H1 (cell line): ENCODE data around the gene ITIH4.

Experiments used
- ATF3 ChIP-seq: IDR thresholded peaks from 2 replicates; pipeline ENCODE4 v1.6.1; 2011; ENCODE audit warnings: low read depth, mild to moderate bottlenecking, low read length; ENCODE audit not compliant: insufficient read depth
- BCL11A ChIP-seq, 2 experiments: IDR thresholded peaks; one replicate each; pipeline ENCODE4 v1.6.1; 2011; ENCODE audit warnings: low read depth in 2 of 2, low read length in 2 of 2, mild to moderate bottlenecking in 2 of 2
- CTCF ChIP-seq, 3 experiments: IDR thresholded peaks; 1 replicate in 2 of 3; 2 replicates in 1 of 3; pipeline versions ENCODE4 v1.5.1 to v1.6.1; 2011; ENCODE audit warnings: low read length in 3 of 3, mild to moderate bottlenecking in 3 of 3, inconsistent platforms in 2 of 3, low read depth in 1 of 3, moderate library complexity in 1 of 3; ENCODE audit not compliant: insufficient read depth in 1 of 3; ENCODE audit errors: control extremely low read depth in 1 of 3
- KDM1A ChIP-seq: fragments of 200-600, 300-600 bp; sonication (generic); IDR thresholded peaks from 2 replicates; pipeline ENCODE4 v1.7.1; 2016; ENCODE audit warnings: mild to moderate bottlenecking, low read length, borderline replicate concordance
- KDM4A ChIP-seq: IDR thresholded peaks from one replicate; pipeline ENCODE4 v1.7.1; 2012; ENCODE audit warnings: low read depth, mild to moderate bottlenecking, moderate library complexity, low read length, inconsistent platforms; ENCODE audit not compliant: severe bottlenecking
- POLR2A ChIP-seq, 2 experiments: IDR thresholded peaks; 1 replicate in 1 of 2; 2 replicates in 1 of 2; pipeline ENCODE4 v1.6.1; 2011; ENCODE audit warnings: low read depth in 2 of 2, low read length in 2 of 2, mild to moderate bottlenecking in 2 of 2; ENCODE audit errors: control extremely low read depth in 1 of 2
- POLR2AphosphoS5 ChIP-seq: IDR thresholded peaks from 2 replicates; pipeline ENCODE4 v1.6.1; 2011; ENCODE audit warnings: low read depth, low read length
- SIRT6 ChIP-seq: IDR thresholded peaks from one replicate; pipeline ENCODE4 v1.7.1; 2012; ENCODE audit warnings: low read length, inconsistent platforms
- SP1 ChIP-seq: IDR thresholded peaks from 2 replicates; pipeline ENCODE4 v1.6.1; 2011; ENCODE audit warnings: low read depth, low read length

- TF ChIP-seq SIRT6 (no peak), BCL11A (IDR thresholded peaks at IDR 0.05; ENCODE audit: low read depth in 2 of 2, low read length in 2 of 2) (no peak), CTCF (IDR thresholded peaks at IDR 0.05; ENCODE audit: control extremely low read depth in 1 of 3, insufficient read depth in 1 of 3, low read depth in 1 of 3, low read length in 3 of 3) (peak; percentile 32 to 57 (median 53); a peak in 3 of 4 replicates), KDM1A (no peak), ATF3 (no peak), POLR2AphosphoS5 (no peak), POLR2A (IDR thresholded peaks at IDR 0.05; ENCODE audit: control extremely low read depth in 1 of 2, low read depth in 2 of 2, low read length in 2 of 2) (no peak), SP1 (no peak), KDM4A (no peak)
Measured at GRCh38 chr3:52879090-52879489, 48.6 kb upstream of the ITIH4 start.
